HG03159 (cell line): ENCODE results near the gene TGFB2.

Source experiments
- ATAC-seq: cut with Tn5 transposase; IDR thresholded peaks from one replicate; pipeline ENCODE4 v1.9.1; 2021; ENCODE audit warnings: mild to moderate bottlenecking, moderate library complexity; ENCODE audit not compliant: unreplicated experiment

The TGFB2 gene

DNA sequence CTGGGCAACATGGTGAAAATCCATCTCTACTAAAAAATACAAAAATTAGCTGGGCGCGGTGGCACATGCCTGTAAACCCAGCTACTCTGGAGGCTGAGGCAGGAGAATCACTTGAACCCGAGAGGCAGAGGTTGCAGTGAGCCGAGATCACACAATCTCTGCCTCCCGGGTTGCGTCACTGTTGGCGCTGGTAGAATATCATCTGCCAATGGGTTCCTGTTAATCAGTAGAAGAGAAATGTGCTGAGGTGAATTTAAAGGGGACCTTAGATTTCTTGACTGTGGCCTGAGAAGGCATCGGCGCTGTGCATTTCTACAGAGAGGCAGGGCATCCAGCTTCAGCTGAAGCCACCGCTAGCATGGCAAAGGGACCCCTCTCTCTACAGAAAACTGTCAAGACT is 68.0 kb downstream of the TGFB2 start:
- no peak for ATAC-seq

DNA sequence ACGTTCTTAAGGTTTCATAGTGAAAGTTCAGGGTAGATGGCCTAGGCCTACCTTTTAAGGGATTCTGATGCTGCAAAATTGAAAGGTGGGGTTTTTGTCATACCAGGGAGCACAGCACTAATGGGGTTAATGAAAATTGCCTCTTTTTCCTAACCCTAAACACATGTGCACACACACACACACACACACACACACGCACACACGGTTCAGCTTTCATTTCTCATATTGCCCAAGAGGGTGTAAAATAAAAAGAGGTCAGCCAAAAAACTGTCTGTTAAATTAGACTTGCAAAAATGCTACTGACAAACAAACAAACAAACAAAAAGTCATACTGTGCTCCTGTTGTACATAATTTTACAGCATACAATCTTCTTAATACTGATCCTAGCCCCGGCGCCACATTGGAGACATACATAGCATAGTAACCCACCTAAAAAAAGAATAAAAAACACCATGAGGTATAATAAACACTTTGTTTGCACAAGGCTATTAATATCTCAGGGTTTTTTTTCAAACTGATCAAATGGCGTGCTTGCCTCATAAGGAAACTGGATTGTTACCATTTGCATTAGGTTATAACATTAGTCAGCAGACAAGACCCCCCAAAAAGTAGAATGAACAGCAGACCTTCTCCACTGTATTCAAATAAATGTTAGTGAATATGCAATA is 69.1 kb downstream of the TGFB2 start:
- no peak for ATAC-seq

DNA sequence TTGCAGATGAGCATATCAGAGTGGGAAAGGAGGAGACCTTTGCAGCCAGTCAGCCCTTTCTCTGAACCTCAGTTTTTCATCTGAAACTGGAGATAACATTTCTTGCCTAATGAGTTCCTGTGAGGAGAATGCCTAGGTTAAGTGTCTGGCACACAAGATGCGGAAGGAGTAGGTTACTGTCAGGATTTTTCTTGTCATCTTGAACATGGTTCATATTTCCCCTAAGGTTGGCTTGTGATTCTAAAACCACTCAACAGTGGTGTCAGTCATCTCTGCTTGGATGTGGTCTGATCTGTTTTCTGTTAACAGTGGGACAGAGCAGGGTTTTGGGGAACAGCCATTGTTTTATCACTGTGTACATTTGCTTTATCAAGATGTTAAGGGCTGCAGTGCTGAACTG is 70.6 kb downstream of the TGFB2 start:
- no peak for ATAC-seq

DNA sequence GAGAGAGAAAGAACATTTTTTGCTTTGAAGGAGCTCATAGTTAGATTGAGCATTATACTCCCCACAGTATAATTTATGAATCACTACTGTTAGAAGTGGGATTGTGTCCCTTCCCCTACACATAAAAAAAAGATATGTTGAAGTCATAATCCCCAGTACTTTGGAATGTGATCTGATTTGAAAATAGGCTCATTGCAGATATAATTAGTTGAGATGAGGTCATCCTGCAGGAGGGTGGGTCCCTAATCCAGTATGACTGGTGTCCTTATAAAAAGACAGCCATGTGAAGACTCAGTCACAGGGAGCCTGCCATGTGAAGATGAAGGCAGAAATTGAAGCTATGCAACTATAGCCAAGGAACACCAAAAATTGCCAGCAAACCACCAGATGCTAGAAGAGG is 76.4 kb downstream of the TGFB2 start:
- no peak for ATAC-seq

DNA sequence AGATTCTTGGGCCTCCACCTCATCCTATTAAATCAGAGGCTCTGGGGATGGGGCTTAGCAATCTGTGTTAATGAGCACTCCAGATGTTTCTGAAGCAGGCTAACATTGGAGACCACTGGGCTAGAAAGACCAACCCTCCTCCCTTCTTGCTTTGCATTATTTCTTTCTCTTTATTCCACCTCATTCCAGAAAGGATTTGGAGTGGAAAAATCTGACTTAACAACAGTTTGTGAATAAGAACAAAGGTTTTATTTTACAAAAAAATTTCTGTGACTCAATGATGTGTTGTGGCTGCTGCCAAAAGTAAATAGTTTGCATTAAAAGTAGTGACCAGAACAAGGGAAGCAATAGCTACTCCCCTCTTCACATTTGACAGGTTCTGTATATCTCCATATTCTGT is 79.4 kb downstream of the TGFB2 start:
- no peak for ATAC-seq

DNA sequence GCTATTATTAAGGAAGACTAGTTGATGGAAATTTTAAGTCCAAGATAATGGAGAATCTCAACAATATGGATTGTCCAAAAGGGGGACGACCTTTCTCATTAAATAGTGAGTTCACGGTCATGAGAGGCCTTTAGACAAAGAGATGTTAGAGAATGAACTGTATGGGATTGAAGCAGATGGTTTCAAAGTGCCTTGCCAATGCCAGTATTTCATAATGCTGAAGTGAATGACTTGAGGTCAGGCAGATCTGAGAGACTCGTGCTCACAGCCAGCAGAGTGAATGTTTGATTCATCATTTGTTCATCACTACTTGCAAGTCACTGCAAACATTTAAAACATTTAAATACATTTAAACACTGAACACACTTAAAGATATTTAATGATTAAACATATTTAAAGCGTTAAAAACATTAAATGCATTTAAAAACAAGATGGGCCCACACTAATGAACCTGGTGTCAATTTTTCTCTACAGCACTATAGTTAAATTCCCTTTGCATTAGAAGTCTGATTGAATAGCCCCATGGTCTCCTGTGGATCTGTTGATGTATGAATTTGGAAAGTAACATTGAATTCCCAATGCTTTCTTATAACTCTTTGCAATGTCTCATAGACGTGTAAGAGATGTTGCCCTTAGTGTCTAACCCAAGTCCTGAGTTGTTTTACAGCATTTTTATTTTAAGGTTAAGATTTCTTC is 80.7 kb downstream of the TGFB2 start:
- ATAC-seq: no peak

DNA sequence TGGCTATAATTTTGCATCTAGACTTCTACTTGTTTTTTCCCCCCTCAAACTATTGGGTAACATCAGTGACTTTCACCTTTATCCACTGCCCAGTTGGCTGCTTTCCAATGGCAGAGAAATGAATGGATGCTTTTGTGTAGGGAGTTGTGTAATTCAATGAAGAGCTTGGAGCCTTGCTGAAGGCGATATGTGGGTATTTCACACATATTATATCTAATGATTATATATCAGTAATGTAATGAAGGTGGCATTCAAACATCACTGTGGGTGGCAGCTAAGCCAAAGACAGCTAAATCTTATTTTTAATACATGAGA is 81.2 kb downstream of the TGFB2 start:
- no peak for ATAC-seq

DNA sequence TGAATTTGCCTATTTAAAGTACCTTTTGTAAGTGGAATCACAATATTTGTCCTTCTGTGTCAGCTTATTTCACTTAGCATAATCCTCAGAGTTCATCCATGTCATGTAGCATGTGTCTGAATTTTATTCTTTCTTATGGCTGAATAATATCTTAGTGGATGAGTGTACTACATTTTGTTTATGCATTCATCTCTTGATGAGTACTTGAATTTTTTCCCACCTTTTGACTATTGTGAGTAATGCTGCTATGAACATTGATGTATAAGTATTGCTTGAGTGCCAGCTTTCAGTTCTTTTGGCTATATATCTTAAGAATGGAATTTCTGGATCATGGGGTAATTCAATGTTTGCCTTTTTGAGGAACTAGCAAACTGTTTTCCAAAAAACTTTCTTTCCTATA is 84.2 kb downstream of the TGFB2 start:
- ATAC-seq: no peak

DNA sequence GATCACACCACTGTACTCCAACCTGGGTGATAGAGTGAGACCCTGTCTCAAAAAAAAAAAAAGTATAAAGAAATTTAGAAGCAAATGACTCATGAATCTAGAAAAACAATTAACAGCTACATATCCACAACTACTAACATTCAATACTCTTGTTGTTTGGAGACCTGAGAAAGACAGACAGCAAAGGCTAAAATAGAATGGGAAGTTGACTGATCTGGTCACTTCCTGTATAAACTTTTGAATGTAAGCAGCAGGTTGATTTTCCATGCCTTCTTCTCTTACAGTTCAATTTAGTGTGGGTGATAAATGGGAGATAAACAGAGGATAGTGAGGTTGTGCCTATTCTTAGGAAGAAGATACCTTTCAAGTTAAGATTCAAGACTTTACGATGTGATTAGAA is 85.2 kb downstream of the TGFB2 start:
- no peak for ATAC-seq

DNA sequence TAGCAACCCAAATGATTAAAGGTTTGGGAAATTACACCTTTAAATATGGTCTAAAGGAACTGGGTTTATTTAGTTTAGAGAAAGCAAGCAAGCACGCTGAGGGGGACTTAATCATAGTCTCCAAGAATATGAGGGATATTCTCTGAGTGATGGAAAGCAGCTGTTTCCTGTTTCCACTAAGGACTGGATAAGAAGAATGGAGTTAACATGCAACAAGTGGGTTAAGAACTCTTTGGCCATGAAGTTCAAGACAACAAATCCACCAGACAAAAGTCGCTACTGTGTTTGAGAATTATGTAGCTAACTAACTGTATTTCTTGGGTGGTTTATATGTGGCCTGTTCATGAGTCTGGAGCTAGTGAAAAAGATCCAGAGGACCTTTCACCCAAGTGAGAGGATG is 85.7 kb downstream of the TGFB2 start:
- no peak for ATAC-seq

DNA sequence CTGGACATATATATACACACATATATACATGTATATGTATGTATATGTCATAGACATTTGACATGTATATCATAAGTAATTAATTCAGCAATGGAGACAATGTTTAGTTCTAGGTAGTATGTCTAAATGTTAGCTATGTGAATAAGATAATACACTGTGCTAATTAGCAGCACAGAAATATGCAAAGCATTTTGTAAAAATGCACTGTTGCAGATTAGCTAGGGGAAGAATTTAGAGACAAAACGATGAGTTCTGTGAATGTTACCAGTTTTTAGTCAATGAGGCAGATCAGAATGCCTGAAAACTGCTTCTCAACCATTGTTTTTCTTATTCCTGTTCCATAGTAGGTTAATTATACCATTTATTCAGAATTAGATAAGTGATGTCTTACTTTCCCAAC is 86.3 kb downstream of the TGFB2 start:
- ATAC-seq: no peak

DNA sequence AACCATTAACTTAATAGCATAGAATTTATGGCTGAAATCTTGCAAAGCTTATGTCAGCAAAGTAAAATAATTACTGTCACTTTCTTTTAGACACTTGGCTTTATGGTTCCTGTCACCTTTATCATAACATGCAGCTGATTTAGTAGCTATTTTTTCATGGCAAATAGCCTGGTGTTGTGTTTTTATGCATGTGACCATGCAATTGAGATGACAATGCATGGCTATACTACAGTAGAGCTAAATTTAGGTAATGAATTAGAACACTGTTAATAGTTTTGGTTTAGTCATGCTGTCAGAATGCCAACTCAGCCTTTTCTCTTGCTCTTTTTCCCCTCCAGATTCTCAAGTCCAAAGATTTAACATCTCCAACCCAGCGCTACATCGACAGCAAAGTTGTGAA is 88.6 kb downstream of the TGFB2 start:
- no peak for ATAC-seq

DNA sequence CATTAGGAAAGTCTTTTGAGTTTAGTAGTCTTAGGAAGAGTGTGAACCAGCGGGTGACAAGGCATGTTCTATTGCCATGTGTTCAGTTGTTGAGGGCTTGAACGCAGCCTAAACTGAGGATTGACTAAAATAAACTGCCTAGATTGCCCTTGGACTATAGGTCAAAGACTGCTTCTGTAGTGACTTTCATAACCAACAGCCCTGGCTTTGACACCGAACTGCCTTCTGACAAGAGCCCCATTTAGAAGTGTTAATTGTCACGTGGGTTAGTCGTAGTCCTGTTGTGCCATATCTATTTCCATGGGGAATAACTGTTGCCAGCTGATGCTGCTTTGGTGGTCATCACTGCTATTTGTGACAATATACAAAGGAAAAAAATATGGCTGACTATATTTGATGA is 90.4 kb downstream of the TGFB2 start:
- no peak for ATAC-seq

DNA sequence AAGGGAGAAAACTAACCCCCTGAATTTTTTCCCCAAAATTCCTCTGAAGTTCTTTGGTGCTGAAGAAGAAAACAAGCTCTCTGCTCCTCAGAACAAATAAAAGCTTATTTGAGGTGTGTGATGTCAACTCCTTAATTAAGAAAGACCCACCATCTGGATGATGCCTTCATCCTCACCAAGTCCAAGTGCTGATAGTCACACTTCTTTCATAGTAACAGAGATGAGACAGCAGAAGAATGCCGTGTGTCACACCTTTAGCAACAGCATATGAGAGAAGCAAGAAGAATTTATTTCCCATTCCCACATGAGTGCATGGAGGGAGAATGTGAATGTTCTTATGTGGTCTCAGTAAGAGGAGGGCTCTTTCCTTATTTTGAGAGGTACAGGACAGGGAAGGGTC is 91.2 kb downstream of the TGFB2 start:
- ATAC-seq: no peak

DNA sequence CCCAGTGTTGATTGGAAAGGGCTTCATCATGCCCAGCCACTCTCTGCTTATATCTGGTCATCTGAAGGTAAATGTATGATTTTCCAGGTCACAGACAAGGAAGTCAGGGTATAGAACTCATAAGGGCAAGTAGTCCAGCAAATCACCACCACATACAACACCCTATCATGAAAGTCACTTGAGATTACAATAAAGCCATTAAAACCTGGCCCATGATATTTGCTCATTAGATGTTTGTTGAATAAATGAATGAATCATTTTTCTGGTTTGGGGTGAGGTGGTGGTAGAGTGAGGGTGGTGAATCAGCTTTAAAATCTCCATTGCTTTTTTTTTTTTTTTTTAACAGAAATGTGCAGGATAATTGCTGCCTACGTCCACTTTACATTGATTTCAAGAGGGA is 91.9 kb downstream of the TGFB2 start:
- no peak for ATAC-seq

DNA sequence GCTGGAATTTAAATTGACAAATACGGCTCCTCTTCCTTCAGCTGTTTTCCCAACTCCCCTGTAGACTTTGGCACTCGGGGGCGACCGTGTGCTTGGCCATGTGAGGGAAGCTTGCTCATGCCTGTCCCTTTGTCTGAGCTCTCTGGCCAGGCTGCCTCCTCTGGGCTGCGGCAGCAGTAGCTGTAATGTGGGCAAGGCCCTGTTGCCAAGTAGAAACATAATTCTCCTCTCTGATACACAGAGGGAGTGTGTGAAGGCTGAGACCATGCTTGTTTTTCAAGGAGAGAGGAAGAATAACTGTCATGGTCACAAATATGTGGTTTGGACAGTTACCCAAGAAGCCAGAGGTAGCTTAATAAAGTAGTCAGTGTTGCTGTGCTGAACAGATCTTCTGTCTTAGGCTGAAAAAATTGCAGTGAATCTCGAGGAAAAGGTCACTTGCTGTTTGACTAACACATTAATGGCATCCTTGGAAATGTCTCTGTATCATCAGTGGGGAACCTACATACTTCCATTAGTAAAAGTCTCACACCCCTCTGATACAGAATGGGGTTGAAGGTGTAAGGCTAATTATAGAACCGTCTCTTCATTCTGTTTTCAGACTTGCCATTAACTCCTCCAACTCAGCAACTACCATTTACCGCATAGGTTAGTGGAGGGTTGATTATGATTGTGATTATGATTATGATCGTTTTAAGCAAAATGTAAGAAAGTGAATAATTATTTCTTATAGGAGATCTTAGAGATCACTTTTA is 94.6 kb downstream of the TGFB2 start:
- no peak for ATAC-seq

DNA sequence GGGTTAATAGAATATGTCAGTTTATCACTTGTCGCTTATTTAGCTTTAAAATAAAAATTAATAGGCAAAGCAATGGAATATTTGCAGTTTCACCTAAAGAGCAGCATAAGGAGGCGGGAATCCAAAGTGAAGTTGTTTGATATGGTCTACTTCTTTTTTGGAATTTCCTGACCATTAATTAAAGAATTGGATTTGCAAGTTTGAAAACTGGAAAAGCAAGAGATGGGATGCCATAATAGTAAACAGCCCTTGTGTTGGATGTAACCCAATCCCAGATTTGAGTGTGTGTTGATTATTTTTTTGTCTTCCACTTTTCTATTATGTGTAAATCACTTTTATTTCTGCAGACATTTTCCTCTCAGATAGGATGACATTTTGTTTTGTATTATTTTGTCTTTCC is 98.1 kb downstream of the TGFB2 start:
- ATAC-seq: no peak

DNA sequence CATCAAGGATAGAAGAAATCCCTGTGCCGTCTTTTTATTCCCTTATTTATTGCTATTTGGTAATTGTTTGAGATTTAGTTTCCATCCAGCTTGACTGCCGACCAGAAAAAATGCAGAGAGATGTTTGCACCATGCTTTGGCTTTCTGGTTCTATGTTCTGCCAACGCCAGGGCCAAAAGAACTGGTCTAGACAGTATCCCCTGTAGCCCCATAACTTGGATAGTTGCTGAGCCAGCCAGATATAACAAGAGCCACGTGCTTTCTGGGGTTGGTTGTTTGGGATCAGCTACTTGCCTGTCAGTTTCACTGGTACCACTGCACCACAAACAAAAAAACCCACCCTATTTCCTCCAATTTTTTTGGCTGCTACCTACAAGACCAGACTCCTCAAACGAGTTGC is 99.0 kb downstream of the TGFB2 start:
- no peak for ATAC-seq

DNA sequence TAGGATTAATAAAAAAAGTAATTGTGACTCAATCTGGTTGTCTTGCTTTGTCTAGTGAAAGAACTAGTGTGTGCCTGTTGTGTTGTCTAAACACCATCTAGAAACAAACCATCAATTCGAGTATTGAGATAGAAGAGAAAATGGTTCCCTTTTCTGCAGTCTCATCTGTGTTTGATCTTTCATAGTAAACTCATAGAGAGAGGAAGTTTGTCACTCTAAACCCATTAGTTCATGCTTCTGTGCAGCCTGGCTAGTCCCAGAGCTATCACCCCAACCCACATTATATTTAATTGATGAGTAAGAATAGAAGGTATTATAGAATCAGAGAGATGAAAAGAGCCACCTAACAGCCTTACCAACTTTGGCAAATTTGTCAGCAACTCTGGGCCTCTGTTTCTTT is 99.5 kb downstream of the TGFB2 start:
- no peak for ATAC-seq

DNA sequence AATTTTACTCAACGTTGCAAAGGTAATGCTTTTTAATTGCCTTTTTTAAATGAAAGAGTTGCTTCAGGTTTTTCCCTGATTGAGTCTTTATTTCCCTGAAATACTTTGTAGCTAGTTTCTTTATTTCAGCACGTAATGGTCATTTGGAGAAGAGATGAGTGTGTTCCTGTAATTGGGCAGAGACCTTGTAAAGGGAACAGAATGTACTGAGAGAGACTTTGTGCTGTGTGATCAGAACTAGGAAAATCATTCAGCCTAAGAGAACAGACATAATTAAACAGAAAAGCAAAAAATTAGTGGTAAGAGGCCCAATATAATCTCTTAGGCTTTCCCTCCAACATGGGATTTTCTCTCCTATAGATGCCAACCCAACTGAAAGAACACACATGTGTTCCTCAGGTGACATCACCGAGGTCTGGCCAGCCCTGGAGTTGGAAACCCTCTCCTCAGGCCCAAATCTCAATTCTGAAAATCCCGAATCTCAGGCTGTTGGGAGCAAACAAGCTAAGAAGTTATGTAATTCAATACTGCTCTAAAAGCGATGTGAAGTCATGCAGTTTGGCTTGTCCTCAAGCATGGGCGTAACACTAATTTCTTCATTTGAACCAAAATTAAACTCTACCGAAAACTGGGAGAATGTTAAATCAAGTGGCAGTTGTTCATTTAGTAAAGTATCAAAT is 102.0 kb downstream of the TGFB2 start:
- ATAC-seq: no peak

DNA sequence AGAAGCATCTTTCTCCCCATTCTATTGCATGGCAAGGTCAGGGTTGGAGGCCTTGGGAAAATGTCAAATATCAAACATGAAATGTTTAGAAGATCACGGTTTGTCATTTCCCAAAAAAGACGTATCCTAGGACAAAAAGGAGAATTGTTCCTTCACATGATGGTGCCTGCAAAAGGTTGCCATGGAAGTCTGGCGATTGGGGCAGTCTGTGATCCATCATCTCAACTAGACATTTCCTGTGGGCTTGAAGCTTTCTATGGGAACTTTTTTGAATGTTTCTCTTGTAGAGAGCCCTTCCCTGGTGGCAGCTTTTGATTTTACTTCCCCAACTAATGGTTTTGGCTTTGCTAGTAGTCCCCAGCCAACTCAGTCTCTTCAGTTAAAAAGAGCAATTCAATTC is 106.3 kb downstream of the TGFB2 start:
- ATAC-seq: no peak
